Measurements from ENCODE around the gene ZNF385A.
A peak's percentile ranks its signal among the peaks of the same experiment; 100 is the strongest.

Gene ZNF385A

GRCh38 chr12:54352891-54353874, 31.4 kb downstream of the ZNF385A start:
- DNase-seq: no peak

GRCh38 chr12:54352022-54352531, 32.5 kb downstream of the ZNF385A start:
- peak; percentile 54 for DNase-seq

DNA sequence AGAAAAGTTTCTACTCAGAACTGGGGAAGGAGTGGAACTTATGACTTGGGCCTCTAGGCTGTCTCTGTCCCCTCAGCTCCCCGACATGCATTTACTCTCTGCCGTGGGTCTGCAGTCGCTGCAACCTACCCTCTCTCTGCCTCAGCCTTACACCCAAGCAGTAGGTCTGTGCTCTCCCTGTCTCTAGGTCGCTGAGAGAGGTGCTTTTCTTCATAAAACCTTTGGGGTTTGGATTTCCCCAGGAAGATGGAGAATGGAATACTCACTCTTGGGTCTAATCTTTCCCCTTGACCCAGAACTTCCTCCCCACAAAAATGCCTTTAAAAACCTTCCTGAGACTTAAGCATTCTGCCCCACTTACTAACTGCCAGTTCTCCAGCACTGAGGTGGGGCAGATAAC, 33.2 kb downstream of the ZNF385A start:
- DNase-seq: no peak

GRCh38 chr12:54350743-54351142, 33.8 kb downstream of the ZNF385A start:
- DNase-seq: no peak

DNA sequence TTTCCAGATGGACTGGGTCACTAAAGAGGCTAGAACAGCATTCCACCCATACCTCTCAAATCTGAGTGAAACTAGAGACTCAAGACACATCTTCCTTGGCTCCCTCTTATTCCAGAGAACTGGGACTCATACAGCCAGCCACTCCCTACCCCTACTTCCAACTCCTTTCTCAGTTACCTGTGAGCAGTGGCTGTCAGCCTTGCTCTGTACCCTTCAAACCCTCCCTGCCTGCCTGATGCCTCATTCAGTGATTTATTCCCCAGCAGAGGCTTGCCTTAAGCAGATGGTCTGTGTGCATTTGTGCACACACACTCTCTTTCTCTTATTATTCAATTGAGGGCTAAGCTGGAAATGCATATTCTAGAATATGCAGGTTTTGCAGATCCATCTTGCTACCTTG, 34.9 kb downstream of the ZNF385A start:
- DNase-seq: no peak

DNA sequence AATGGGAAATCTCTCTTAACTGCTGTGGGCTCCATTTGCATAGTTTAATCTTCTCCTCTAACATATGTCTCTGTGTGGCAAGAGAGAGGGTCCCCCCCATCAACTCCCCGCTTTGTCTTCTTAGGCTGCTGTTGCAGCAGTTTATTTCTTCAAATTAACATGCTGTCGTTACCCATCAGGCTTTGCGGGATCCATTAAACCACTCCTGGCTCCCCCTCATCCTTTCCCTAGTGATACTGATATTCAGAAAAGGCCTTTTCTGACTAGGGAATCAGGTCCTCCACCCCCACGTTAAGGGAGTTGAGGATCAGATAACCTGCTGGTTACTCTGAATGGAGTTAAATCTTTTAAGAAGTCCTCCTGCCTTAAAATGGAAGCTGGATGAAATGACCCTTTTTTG, 35.5 kb downstream of the ZNF385A start:
- no peak for DNase-seq

GRCh38 chr12:54341378-54342300, 42.9 kb downstream of the ZNF385A start:
- DNase-seq: no peak

GRCh38 chr12:54340846-54341245, 43.7 kb downstream of the ZNF385A start:
- DNase-seq: no peak

DNA sequence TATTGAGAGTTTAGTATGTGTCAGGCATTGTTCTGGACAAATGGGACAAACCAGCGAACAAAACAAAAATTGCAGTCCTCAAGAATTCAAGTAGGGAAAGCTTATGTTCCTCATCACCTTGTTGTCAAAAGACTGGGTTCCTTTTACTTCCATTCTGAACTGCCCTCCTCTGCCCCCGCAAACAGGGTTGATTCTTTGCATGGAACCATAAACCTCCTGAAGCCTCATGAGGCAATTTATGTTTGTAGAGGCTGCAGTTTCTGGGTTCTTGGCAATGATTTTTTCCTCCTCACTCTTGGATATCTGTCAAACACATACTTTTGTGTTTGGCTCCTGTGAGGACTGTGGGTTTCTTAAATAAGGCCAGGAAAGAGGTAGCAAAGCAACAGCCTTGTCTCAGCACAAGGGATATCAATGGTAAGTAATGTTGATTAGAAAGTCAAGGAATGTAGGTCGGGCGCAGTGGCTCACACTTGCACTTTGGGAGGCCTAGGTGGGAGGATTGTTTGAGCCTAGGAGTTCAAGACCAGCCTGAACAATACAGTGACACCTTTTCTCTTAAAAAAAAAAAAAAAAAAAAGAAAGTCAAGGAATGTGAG, 45.7 kb downstream of the ZNF385A start:
- no peak for DNase-seq

DNA sequence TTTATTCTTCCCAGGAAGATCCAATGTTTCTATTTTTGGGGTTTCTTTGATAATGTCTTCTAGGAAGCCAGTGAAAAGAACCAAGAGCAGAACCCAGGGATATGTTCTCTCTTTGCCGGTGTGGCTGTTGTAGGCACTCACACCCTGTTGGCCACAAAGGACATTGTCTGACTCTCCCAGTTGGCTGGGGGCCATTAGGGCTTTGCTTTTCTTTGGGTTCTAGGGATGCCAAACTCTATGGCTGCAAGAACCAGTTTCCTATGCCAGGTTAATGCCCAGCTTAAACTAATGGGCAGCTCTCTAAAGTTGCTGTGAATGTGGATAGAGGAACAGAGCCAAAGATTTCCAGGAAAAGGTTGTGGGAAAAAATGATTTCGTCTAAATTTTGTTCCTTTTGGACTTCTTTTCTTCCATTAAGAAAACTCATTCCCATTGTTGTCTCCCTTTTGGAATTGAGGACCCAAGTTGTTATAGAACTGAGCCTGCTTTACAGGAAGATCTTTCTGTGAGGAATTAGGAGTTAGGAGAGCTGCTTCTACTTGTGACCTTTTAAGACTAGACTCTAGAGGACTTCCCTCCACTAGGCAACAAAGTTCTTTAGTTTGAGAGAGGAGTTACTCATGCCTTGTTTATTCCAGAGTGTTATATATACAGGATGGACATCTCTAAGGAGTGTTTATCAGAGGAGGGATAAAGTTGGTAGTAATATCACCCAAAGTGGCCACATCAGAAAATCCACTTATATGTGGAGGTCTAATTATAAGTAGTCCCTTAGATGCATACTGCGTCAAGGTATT, 46.5 kb downstream of the ZNF385A start:
- DNase-seq: no peak

DNA sequence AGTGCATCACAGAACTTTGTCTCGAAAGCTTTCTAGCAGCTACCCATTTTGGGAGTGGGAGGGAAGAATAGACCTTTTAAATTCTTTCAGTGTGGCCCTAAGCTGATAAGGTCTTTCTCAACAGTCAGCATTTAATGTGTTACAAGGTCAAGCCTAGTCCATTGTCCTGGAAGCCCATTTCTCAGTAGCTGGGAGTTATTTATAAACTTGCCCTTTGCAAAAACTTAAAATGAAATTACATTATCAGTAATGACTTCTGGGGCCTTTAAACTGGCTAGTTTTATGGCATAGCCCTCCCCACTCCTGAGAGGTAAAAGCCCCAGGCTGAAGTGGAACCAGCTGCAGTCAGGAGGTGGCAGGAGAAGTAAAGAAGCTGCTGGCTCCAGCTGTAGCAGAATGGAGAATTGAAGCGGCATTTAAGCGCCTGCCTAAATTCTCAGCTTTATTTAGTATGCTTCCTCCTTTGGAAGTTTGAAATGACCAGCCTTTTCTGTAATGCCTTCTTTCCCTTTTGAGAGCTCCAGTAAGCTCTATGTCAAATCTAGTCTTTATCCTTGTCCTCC, 47.2 kb downstream of the ZNF385A start:
- no peak for DNase-seq

- no peak for DNase-seq
Measured at GRCh38 chr12:54333420-54334034, 51.0 kb downstream of the ZNF385A start.

DNA sequence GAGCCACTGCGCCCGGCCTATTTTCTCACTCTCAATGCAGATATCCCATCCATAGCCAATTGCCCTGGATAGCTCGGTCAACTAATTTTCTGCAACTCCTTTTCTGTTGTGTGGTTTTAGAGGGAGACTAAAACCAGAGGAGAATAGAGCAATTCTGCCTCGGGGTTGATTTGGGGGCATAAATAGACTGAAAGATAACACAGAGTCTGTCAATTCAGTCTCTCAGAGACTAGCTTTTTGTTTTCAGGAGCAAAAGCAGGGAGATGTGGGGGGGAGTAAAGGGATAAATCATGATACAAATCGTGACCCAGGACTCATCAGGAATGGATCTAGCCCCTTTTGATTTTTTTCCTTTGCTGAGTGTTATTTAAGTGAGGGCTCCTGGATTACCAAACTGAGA, 53.1 kb downstream of the ZNF385A start:
- DNase-seq: no peak

- DNase-seq: no peak
Measured at GRCh38 chr12:54330442-54330841, 54.1 kb downstream of the ZNF385A start.

DNA sequence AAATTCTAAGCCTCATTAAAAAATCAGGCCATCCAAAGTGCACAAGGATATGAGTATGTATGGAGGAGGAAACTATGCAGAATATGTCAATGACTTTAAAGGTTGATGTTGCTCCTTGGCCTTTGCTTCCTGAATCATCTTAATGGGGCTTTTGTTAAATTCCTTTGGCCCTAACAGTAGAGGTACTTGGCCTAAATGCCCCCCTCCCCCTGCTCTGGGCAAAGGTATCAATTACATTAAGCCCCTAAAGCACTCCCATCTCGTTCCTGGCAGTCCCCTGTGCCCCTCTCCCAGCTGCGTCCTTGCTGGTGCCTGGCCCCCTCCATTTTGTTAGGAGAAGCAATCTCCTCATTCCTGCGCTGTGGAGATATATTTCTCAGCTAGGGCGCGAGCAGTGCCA, 54.8 kb downstream of the ZNF385A start:
- no peak for DNase-seq

GRCh38 chr12:54328595-54329337, 55.8 kb downstream of the ZNF385A start:
- DNase-seq: no peak

DNA sequence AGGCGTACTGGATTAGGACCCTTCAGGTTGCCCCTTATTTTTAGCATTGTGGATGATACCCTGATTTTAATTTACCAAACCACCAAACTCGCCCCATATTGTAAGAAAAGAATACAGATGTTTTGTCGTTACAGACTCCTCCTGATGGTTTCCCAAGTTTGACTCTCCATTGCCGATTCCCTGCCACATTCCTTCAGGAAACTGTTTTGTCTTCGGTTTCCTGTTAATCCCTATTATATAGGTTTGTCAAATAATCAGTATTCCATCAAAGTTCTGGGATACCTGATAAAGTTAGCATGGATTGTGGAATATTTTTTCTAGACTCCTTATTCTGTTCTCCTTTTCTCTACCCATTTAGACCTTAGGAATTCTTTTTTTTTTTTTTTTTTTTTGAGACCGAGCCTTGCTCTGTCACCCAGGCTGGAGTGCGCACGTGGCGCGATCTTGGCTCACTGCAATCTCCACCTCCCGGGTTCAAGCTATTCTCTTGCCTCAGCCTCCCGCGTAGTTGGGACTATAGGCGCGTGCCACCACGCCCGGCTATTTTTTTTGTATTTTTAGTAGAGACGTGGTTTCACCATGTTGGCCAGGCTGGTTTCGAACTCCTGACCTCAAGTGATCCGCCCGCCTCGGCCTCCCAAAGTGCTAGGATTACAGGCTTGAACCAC, 59.0 kb downstream of the ZNF385A start:
- DNase-seq: peak; percentile 41

- DNase-seq: peak; percentile 100
Measured at GRCh38 chr12:54324617-54325441, 59.7 kb downstream of the ZNF385A start, which contains the start of gene COPZ1. TSS of gene COPZ1 (plus strand) at chr12:54325131. CDS start at chr12:54325164, 33 bp downstream.

DNA sequence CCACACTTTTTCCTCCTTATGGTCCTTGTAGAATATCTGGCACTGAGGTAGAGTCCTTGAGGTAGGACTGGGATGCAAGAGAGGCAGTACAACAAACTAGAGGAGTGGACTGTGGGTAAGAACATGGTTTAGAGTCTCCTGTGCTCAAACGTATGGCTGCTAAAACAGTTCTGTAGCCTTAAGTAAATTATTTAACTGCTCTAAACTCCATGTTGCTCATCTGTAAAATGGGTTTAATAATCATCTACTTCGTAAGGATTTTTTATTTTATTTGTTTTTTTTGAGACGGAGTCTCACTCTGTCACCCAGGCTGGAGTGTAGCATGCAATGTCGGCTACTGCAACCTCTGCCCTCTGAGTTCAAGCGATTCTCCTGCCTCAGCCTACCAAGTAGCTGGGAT, 63.2 kb downstream of the ZNF385A start:
- DNase-seq: no peak

Data from fibroblast of skin of scalp (primary cell).